GM18873 (cell line): ENCODE measurements around the gene ETFDH.
"Not testable (repeated sequence)": the region's sequence is repeated elsewhere in the genome, so short reads cannot be mapped to it uniquely, and the experiment has no call there.

Experiments used
- ATAC-seq: cut with Tn5 transposase; IDR thresholded peaks from one replicate; pipeline ENCODE4 v1.9.1; 2021; ENCODE audit warnings: mild to moderate bottlenecking, moderate library complexity, moderate number of reproducible peaks; ENCODE audit not compliant: unreplicated experiment, low FRiP score

The ETFDH gene

DNA sequence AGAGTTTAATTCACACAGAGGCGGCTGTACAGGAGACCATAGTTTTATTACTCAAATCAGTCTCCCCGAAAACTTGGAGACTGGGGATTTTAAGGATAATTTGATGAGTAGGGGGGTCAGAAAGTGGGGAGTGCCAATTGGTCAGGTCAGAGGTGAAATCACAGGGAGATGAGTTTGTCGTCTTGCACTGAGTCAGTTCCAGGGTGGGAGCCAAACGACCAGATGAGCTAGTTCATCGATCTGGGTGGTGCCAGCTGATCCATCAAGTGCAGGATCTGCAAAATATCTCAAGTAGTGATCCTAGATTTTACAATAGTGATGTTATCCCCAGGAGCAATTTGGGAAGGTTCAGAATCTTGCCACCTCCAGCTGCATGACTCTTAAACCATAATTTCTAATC is 4.0 kb downstream of the ETFDH start:
- no peak for ATAC-seq

DNA sequence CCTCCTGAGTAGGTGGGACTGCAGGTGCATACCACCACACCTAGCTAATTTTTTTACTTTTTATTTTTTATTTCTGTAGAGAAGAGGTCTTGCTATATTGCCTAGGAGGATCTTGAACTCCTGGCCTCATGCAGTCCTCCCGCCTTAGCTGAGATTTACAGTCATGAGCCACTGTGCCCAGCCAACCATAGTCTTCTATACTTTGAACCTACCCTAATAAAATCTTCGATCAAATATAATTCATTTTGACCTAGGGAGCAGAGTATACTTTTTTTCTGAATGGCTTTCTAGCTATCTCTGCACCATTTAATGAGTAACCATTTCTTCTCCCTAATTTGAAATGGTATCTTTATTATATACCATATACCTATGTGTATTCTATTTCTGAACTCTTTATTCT is 6.7 kb downstream of the ETFDH start:
- no peak for ATAC-seq

DNA sequence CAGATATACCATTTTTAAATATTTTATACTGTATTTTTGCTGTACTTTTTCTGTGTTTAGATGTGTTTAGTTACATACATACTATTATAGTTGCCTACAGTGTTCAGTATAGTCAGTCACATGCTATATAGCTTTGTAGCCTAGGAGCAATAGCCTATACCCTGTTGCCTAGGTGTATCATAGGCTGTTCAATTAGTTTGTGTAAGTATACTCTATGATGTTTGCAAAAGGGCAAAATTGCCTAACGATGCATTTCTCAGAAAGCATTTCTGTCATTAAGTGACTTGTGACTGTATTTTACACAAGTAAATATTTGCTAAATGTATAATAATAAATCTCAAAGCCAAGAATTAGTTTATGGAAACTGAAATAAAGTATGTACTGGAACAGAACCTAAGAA is 9.5 kb downstream of the ETFDH start:
- ATAC-seq, result no peak

DNA sequence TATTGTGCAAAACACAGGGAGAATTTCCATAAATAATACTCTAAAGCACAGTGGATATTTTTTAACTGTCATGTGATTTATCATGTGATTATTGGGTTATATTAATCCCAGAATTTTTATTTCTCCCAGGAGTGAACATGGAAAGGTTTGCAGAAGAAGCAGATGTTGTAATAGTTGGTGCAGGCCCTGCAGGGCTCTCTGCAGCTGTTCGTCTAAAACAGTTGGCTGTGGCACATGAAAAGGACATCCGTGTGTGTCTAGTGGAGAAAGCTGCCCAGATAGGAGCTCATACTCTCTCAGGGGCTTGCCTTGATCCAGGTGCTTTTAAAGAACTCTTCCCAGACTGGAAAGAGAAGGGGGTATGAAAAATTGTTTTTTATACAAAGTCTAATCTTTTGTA is 10.0 kb downstream of the ETFDH start:
- ATAC-seq, result no peak

DNA sequence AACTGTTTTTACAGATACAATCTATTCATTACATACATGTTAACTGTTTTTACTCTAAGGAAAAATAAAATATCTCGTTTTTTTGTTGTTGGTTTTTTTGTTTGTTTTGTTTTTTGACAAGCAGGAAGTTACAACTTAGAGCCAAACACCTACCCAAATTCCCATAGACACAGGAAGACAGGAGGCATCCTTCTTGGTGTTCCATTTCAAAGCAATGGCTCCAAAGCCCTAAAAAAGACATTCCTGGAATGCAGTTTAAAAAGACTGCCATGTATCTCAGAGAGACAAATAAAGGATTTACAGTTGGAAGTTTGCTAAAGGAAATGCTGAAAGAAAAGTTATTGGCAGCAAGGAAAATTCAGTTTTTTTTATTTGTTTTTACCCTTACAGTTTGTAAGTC is 16.7 kb downstream of the ETFDH start:
- ATAC-seq, result no peak

DNA sequence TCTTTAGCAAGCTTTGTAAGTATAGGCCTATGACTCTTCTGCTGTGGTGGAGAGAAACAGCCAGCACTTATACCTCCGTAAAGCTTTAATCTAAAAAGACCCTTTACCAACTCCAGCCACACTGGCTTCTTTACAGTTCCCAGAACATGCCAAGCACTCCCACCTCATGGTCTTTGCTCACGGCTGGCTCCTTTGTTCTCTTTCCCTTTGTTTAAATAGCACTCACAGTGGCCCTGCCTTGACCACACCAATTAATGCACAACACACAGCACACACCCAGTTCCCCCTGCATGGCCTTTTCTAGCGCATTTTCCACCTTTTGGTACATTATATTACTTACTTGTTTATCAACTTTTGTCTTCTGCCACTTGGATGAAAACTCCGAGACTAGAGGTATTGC is 32.2 kb downstream of the ETFDH start:
- ATAC-seq, result no peak

DNA sequence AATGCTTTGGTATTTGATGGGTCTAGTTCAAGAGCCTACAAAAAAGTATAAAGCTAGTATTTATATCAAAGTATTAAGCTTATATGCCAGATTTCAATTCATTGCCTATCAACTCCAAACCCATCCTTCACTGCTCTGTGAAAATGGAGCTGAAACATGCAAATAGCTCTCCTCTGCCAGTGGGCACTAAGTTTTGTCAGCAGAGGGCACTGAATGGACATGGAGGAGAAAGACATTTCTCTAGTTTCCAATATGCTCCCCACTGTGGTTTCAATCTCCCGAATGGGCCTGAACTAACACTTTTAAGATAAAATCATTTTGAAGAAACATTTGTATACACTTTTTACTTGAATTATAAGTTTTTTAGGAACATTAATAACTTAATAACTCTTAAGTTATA is 38.7 kb downstream of the ETFDH start:
- ATAC-seq, result no peak

DNA sequence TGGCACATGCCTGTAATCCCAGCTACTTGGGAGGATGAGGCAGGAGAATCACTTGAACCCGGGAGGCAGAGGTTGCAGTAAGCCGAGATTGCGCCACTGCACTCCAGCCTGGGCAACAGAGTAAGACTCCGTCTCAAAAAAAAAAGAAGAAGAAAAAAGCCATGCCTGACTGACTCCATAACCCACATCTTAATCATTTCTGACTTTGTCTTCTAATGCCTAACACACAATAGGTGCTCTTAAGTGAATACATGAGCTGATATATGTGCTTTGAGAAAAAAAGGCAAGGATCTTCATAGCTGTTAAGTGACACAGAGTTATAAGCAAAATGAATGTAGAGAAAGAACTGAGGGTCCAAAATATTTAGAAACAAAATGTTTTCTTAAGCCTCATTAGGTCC is 40.5 kb downstream of the ETFDH start:
- ATAC-seq, result not testable (repeated sequence)

DNA sequence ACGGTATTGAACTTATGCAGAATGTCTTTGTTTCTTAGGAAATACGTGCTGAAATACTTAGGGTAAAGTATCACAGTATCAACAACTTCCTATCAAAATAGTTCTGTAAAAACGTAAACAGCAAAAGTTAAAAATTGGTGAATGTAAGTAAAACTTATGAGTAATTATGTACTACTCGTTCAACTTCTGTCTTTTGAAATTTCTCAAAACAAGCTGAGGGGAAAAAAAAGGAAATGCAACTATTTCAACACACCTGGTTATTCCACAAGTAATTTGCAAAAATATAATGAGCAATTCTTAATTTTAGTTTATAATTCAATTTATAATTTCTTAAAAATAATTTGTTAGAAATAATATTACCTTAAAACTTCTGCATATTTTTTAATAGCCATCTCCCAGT is 42.8 kb downstream of the ETFDH start:
- ATAC-seq, result no peak

DNA sequence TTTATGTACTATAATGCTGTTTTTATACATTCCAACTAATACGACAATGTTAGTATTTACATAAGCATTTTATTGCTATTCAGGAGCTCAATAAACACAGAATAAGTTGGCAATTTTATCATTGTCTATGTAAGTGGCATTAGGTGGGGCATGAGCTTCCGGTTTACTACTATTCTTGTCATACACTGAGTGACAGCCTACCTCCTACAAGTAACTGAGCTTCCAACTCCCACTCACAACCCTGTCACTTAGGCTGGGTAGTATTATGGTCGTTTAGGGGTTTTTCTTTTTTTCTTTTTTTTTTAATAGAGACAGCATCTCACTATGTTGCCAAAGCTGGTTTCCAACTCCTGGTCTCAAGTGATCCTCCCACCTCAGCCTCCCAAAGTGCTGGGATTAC is 43.7 kb downstream of the ETFDH start:
- no peak for ATAC-seq

DNA sequence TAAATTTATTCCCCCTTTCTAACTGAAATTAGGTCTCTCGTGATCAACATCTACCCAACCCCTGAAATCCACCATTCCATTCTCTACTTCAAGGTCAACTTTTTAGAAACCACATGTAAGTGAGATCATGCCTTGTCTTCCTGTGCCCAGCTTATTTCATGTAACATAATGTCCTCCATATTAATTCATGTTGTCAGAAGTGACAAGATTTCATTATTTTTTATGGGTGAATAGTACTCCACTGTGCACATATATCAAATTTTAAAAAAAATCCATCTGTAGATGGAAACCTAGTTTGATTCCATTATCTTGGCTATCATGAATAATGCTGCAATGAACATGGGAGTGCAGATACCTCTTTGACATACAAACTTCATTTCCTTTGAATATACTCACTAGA is 49.6 kb downstream of the ETFDH start:
- no peak for ATAC-seq

DNA sequence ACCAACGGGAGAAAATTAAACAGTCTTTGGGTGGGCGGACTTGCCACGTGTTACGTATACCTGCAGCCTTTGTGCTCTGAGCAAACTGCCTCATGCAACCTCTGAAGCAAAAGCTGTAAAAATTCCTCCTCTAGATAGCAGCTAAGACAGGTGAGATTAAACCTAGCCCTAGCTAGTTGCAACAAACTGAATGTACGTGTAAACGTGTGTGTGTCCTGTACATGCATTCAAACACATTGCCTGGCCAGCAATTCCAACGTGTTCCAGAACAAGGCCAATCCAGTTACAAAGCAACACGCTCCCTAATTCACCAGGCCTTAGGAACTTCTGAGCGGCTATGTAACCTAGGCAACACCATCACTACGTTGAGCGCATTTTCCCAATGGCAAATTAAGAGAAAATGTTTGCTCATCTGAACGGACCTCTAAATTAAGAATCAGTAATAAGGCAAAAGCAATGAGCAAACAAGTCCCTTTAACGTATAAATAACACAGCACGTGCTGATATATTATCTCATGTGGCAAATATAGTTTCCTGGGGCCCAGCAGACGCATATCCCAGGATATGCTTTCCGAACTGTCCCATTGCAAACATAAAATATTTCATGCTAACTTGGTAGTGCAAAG is 50.3 kb downstream of the ETFDH start:
- no peak for ATAC-seq

DNA sequence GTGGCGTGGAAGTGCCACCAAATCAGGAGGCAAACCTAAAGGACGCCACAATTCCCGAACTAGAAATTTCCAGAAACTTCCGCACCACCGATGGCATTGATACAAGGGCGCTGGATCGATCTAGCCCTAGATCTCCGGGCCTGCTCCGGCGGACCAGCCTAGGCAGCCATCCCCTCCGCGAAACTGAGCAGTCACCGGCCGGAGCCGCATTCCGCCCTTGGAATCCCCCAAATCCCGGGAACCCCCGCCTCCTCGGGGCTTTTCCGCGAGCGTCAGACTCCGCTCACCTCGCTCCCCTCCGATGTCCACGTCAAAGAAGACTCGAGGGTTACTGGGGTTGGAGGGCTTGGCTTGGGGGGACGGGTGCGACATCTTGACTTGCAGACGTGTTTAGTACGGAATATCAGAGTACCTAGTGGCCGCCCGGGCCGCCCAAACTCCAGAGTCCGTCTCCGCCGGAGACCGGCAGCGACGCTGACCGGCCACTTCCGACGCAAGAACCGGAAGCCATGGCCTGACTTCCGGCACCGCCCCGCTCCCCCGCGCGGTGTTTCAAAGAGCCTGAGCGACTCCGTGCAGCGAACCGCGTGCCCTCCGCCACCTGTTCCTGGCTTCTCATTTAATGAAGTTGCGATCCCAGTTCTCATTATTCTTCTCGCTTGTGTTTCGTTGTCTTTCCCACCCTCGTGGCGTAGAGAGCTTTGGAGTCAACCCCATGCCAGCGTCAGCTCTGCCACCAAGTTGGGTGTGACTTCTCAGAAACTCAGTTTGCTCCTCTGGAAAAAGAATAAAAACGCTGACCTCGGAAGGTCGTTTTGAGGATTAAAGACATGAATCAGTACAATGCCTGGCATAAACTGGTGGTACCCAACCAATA is 51.1 kb downstream of the ETFDH start, which contains the start of gene PPID:
Gene PPID, minus strand, starts transcription at position 480 of the 877 bp plus-strand sequence. Its CDS starts 108 bp downstream, at position 372.
- ATAC-seq, result peak; percentile 91

DNA sequence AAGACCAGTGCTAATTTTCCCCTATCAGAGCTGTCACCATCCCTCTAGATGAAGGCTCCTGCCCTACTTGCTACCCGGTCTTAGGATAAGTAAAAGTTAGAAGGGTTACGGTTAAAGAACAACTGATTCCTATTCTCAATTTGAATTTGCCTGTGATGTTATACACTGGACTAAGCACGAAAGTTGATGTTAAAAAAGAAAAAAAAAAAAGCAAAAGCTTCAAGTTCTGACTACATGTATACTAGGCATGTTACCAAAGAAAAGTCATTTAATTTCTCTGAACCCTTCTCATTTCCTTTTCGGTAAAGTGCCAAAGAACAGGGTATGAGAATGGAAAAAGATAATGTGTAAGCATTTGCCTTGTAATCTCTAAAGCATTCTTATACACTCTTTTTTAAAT is 52.5 kb downstream of the ETFDH start:
- ATAC-seq, result no peak

DNA sequence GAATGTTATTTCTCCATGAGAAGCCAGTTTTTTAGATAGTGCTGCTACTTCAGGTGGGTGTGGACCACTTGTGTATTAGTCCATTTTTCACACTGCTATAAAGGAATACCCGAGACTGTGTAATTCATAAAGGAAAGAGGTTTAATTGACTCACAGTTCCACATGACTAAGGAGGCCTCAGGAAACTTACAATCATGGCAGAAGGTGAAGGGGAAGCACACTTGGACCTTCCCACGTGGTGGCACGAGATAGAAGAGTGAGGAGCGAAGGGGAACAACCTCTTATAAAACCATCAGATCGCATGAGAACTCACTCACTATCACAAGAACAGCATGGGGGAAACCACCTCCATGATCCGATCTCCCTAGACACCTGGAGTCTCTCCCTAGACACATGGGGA is 54.5 kb downstream of the ETFDH start:
- no peak for ATAC-seq

DNA sequence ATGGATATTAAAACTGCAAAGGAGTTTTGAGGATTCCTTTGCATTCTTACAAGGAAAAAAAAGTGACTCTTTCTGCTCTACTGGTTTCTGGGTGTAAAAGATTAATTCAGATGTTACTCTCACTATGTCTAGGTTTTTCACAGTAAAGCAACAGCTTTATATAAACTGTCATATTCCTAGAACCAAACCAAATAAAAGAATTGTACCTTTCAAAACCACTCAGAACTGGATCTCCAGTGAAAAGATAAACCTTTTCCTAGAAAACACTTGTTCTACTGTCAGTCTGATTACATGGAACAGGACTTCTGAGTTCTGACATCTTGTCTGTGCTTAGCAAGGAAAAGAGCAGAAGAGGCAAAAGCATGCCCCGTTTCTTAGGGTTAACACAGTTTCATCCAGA is 56.1 kb downstream of the ETFDH start:
- ATAC-seq, result no peak

DNA sequence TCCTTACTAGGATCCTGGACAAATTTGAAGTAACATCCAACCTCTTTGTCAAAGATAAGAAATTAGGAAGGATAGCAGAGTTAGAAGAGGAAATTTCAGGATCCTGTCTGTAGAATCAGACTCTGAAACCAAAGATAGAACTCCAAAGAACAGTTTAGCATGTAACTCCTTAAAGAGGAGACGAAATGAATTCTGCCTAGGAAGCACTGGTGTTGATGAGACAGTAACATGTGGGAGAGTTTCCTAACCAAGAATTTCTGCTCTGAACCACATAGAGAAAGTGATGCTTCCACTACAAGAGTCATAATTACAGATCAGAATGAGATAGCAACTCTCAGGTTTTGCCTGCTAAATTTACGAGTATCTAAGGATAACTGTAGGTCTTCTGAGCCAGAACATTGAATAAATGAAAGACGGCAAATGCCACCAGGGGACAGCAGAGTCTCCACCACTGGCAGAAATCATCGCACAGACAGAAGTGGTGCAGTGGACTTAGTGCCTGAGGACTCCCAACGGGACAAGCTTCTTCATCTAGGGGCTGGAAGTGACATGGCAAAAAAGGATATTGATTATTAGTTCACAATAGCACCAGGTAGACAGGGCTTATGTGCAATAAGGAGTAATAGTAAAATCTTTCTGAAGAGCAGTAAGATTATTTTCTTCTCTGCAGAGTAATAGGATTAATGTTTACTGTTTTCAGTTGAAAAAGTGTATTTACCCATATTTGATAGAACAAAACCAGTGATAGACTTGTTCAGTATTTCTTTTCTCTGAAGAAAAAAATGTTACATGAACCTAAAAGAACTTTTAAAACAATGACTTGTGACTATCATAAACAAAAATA is 57.8 kb downstream of the ETFDH start:
- peak; percentile 82 for ATAC-seq

DNA sequence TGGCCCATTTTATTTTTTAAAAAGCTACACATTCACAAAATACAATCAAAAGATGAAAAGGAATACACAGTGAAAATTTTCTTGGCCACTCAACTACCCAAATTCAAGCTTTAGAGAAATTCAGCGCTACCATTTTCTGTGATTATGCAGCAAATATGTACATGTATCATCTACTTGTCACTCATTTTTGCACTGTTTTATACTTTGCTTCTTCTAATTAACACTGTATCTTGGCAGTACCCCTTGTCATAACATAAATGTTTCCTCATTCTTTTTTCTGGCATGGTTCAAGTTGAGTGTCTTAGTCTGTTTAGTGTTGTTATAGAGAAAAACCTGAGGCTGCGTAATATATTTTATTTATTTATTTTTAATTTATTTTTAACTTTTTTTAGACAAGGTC is 66.8 kb downstream of the ETFDH start:
- ATAC-seq, result no peak

DNA sequence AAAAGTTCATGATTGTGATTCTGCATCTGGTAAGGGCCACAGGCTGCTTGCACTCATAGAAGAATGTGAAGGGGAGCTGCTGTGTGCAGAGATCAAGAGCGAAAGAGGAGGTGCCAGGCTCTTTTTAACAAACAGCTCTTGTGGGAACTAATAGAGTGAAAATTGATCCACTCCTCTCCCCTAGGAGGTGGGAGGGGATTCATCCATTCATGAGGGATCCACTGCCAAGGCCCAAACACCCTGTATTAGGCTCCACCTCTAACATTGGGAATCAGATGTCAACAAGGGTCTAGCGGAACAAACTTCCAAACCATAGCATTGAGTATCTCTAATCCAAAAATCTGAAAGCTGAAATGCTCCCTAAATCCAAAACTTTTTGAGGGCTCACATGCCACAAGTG is 67.5 kb downstream of the ETFDH start:
- ATAC-seq, result no peak

DNA sequence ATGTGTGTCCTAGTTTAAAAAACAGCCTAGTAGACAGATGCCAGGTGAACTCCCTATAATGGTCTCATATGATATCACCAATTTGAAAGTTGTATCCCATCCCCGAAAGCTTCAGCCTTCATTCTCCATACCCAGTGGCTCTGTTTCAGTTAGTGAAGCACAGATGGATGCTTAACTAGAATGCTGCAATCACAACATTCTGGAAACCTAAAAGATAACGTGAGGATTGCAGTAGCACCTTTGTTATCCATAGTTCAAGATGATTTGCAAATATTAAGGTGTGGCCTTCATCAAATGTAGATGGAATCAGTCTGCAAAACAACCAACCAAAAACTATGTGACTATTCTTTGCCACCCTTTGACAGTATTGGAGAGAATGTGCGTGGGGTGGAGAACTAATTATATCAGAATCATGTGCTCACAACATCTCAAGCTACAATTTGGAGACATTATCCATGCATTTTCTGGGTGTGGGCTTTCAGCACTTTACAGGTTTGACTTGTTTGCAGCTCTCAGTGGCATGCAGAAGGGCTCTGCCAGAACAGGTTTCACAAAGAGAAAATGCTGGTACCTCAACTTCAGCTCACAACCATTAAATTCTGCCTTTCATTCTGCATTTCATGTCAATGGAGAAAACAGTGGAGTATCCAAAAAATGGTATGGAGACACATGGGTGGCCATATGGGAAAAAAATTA is 69.4 kb downstream of the ETFDH start:
- no peak for ATAC-seq

DNA sequence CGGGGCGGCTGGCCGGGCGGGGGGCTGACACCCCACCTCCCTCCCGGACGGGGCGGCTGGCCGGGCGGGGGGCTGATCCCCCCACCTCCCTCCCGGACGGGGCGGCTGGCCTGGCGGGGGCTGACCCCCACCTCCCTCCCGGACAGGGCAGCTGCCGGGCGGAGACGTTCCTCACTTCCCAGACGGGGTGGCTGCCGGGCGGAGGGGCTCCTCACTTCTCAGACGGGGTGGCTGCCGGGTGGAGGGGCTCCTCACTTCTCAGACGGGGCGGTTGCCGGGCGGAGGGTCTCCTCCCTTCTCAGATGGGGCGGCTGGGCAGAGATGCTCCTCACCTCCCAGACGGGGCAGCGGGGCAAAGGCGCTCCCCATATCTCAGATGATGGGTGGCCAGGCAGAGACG is 74.4 kb downstream of the ETFDH start:
- not testable (repeated sequence) for ATAC-seq
